ENCODE results near the gene ZBTB3. TPM values are rescaled to one million over a fixed set of nuclear protein-coding genes. Genes with fewer than 3 reads are reported as not detected.

The ZBTB3 gene
- total and polyA plus RNA-seq, 2 of the 13 experiments (the other 11 are each of a cell fraction or from before 2014, with no cell fraction given): 3.4 to 5.2 TPM

DNA sequence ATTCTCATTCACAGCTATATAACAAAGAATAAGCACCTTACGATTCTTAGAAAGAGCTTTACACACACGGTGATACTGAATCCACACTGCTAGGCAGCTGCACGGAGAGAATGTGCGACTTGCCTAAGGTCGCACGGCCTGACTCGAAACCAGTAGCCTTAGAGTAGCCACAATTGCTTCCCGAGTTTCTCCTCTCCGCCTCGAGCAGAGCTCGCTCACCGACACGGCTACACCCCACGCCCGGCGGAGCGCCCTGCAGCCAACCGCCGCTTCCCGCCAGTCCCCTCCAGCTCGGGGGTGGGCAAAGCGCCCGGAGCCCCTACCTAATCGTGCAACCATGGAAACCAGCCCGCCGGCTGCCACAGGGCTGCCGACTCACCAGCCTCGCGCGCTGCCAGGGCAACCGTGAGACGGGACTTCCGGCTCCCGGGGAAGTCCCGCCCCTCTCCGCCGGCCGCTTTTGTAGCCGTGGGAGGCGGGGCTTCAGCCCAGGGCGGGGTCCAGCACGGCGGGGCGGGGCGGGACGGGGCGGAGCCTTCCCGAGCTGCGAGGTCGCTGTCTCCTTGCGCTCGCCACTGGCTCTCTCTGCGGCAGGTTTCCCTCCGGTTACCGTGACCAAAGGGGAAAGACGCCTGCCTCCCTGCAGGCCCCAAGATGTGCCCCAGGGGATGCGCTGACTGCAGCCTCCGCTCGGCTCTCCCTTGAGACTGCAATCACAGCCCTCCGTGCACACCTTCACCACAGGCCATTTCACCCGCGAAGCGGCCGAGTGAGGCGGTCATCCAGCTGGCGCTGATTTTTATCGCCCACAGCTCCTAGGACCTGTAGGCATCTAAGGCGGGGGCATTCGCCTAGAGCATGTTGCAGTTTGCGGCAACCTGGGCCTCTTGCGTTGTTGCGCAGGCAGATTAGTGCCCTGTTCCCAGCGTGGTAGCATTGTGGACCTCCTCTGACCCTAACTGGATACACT lies 47.8 kb downstream of the ZBTB3 start (continued):
- TF ChIP-seq, protein P1, sequence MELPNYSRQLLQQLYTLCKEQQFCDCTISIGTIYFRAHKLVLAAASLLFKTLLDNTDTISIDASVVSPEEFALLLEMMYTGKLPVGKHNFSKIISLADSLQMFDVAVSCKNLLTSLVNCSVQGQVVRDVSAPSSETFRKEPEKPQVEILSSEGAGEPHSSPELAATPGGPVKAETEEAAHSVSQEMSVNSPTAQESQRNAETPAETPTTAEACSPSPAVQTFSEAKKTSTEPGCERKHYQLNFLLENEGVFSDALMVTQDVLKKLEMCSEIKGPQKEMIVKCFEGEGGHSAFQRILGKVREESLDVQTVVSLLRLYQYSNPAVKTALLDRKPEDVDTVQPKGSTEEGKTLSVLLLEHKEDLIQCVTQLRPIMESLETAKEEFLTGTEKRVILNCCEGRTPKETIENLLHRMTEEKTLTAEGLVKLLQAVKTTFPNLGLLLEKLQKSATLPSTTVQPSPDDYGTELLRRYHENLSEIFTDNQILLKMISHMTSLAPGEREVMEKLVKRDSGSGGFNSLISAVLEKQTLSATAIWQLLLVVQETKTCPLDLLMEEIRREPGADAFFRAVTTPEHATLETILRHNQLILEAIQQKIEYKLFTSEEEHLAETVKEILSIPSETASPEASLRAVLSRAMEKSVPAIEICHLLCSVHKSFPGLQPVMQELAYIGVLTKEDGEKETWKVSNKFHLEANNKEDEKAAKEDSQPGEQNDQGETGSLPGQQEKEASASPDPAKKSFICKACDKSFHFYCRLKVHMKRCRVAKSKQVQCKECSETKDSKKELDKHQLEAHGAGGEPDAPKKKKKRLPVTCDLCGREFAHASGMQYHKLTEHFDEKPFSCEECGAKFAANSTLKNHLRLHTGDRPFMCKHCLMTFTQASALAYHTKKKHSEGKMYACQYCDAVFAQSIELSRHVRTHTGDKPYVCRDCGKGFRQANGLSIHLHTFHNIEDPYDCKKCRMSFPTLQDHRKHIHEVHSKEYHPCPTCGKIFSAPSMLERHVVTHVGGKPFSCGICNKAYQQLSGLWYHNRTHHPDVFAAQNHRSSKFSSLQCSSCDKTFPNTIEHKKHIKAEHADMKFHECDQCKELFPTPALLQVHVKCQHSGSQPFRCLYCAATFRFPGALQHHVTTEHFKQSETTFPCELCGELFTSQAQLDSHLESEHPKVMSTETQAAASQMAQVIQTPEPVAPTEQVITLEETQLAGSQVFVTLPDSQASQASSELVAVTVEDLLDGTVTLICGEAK (IDR thresholded peaks at IDR 0.05): no peak
- TF ChIP-seq, protein P1 (CRISPR knock-in tag; IDR thresholded peaks at IDR 0.05): no peak
- TF ChIP-seq SNAI1 (CRISPR knock-in tag; IDR thresholded peaks at IDR 0.05; ENCODE audit: borderline replicate concordance) (no peak), RNF2 (conservative IDR thresholded peaks at IDR 0.05; ENCODE audit: low read depth) (no peak), RFX5 (IDR thresholded peaks at IDR 0.05; ENCODE audit: low read depth, low read length) (no peak), TSC22D2 (CRISPR knock-in tag; IDR thresholded peaks at IDR 0.05; ENCODE audit: borderline replicate concordance) (no peak), ZNF432 (CRISPR knock-in tag; IDR thresholded peaks at IDR 0.05; ENCODE audit: borderline replicate concordance) (no peak), IKZF4 (CRISPR knock-in tag; IDR thresholded peaks at IDR 0.05; ENCODE audit: borderline replicate concordance, low read depth, not compliant biosample characterization) (peak; percentile 49), ZNF550 (CRISPR knock-in tag; IDR thresholded peaks at IDR 0.05; ENCODE audit: borderline replicate concordance) (no peak), ZNF672 (CRISPR knock-in tag; IDR thresholded peaks at IDR 0.05) (no peak)
- TF ChIP-seq, protein P2, sequence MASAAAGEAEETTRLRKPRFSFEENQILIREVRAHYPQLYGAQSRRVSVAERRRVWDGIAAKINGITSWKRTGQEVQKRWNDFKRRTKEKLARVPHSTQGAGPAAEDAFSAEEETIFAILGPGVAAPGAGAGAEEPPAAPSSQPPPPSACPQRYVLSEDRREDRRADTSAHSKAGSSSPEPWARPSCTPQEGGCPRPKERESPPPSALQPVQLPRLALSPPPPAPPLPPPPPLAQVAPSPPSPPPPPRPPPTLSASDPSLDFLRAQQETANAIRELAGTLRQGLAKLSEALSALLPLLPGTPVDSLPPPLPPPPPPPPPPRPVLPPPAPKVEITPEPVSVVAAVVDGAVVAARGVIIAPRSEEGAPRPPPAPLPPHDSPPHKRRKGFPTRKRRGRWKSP (CRISPR knock-in tag; IDR thresholded peaks at IDR 0.05): no peak
- TF ChIP-seq, protein P3, sequence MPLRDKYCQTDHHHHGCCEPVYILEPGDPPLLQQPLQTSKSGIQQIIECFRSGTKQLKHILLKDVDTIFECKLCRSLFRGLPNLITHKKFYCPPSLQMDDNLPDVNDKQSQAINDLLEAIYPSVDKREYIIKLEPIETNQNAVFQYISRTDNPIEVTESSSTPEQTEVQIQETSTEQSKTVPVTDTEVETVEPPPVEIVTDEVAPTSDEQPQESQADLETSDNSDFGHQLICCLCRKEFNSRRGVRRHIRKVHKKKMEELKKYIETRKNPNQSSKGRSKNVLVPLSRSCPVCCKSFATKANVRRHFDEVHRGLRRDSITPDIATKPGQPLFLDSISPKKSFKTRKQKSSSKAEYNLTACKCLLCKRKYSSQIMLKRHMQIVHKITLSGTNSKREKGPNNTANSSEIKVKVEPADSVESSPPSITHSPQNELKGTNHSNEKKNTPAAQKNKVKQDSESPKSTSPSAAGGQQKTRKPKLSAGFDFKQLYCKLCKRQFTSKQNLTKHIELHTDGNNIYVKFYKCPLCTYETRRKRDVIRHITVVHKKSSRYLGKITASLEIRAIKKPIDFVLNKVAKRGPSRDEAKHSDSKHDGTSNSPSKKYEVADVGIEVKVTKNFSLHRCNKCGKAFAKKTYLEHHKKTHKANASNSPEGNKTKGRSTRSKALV (CRISPR knock-in tag; IDR thresholded peaks at IDR 0.05): no peak
- TF ChIP-seq, protein P4, sequence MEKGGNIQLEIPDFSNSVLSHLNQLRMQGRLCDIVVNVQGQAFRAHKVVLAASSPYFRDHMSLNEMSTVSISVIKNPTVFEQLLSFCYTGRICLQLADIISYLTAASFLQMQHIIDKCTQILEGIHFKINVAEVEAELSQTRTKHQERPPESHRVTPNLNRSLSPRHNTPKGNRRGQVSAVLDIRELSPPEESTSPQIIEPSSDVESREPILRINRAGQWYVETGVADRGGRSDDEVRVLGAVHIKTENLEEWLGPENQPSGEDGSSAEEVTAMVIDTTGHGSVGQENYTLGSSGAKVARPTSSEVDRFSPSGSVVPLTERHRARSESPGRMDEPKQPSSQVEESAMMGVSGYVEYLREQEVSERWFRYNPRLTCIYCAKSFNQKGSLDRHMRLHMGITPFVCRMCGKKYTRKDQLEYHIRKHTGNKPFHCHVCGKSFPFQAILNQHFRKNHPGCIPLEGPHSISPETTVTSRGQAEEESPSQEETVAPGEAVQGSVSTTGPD (CRISPR knock-in tag; IDR thresholded peaks at IDR 0.05): no peak
